SKM-1 treated with dmso at 0.1 percent for 144 hours (cell line): ENCODE data around the gene PLXNA2.

ENCODE experiments used
- DNase-seq: peaks from one replicate; lab custom pipeline; 2025; ENCODE audit not compliant: unreplicated experiment; lab: John Stamatoyannopoulos, UW

PLXNA2 gene

GRCh38 chr1:208149776-208150514 is 94.2 kb downstream of the PLXNA2 start:
- DNase-seq = no peak

- no peak for DNase-seq
These were observed 95.0 kb downstream of the PLXNA2 start for GRCh38 chr1:208149213-208149612.

GRCh38 chr1:208148380-208148779 is 95.8 kb downstream of the PLXNA2 start:
- no peak for DNase-seq

- DNase-seq = no peak
These were observed 97.5 kb downstream of the PLXNA2 start for GRCh38 chr1:208146650-208147049.

- no peak for DNase-seq
These were observed 99.0 kb downstream of the PLXNA2 start for GRCh38 chr1:208145167-208145566.

GRCh38 chr1:208142590-208143382 is 101.4 kb downstream of the PLXNA2 start:
- no peak for DNase-seq

GRCh38 chr1:208141610-208142192 is 102.5 kb downstream of the PLXNA2 start:
- no peak for DNase-seq

GRCh38 chr1:208139434-208140045 is 104.6 kb downstream of the PLXNA2 start:
- DNase-seq = peak; percentile 72

- no peak for DNase-seq
These were observed 107.0 kb downstream of the PLXNA2 start for GRCh38 chr1:208137193-208137592.

GRCh38 chr1:208136459-208137182 is 107.6 kb downstream of the PLXNA2 start:
- DNase-seq = no peak

- peak; percentile 81 for DNase-seq
These were observed 108.8 kb downstream of the PLXNA2 start for GRCh38 chr1:208135354-208135753.

- no peak for DNase-seq
These were observed 109.7 kb downstream of the PLXNA2 start for GRCh38 chr1:208134491-208134890.

GRCh38 chr1:208133355-208133754 is 110.8 kb downstream of the PLXNA2 start:
- DNase-seq = no peak

GRCh38 chr1:208132287-208132882 is 111.8 kb downstream of the PLXNA2 start:
- peak; percentile 80 for DNase-seq

GRCh38 chr1:208131621-208132286 is 112.4 kb downstream of the PLXNA2 start:
- no peak for DNase-seq

GRCh38 chr1:208129487-208129886 is 114.7 kb downstream of the PLXNA2 start:
- no peak for DNase-seq

GRCh38 chr1:208129060-208129459 is 115.1 kb downstream of the PLXNA2 start:
- DNase-seq = no peak

- no peak for DNase-seq
These were observed 116.2 kb downstream of the PLXNA2 start for GRCh38 chr1:208127792-208128529.

- DNase-seq = no peak
These were observed 116.9 kb downstream of the PLXNA2 start for GRCh38 chr1:208127284-208127683.
